Body of pancreas (tissue), 4 donors: ENCODE results near the gene ZNF77.

Source experiments
- CTCF ChIP-seq, 7 experiments: fragments of 450-650 bp in 4 of 7; fragments of 200-600 bp in 3 of 7; sonication (generic) in 3 of 7; IDR thresholded peaks; one replicate each; pipeline ENCODE4 v1.5.1; 2016 to 2019; ENCODE audit warnings: antibody characterized with exemption in 7 of 7
- POLR2A ChIP-seq, 3 donors: fragments of 450-650 bp; IDR thresholded peaks; one replicate each; pipeline ENCODE4 v1.6.1; 2016; ENCODE audit warnings: antibody characterized with exemption in 3 of 3, mild to moderate bottlenecking in 2 of 3

DNA sequence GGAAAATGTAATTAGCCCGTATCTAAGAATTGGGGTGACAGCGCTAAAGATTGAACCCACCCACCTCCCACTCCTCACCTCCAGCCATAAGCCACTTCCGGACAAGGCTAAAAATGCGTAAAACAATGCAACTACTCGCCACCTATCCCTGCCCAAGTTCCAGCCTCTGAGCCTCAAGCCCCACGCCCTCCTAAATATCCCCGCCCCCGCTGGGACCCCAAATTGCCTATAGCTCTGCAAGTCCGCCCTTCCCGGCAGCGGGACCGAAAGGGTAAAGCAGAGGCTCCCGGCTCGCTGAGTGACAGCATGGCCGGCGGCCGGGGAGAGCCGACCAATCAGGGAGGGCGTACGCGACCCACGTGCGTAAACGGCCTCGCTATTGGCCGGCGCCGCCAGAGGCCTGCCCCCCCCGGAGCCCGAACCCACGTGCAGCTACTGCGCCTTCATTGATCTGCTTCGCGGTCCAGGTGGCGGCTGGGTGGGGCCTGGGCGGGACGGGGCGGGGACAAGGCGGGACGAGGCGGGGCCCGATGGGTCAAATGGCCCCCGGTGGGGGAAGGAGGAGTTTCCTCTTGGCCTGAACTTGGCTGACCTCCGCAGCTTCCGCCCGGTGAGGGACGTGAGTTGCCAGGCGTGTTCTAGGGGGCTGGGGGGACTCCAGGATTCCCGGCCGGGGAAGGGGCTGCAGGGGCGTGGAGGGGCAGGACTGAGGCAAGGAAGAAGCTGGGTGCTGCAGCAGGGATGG is 32.4 kb upstream of the ZNF77 start, which contains the start of gene TLE6:
- TF ChIP-seq CTCF (IDR thresholded peaks at IDR 0.05) (no peak), POLR2A (IDR thresholded peaks at IDR 0.05) (no peak)
